NT2/D1 (cell line): ENCODE data around the gene SMPX.

Source experiments
- YY1 ChIP-seq: IDR thresholded peaks from 2 replicates; pipeline ENCODE4 v1.6.1; 2011; ENCODE audit not compliant: insufficient read length, insufficient read depth
- ZNF274 ChIP-seq: IDR thresholded peaks from 2 replicates; pipeline ENCODE4 v1.6.1; 2011; ENCODE audit warnings: mild to moderate bottlenecking, low read depth, low read length

GRCh38 chrX:21674430-21675186 lies 83.3 kb downstream of the SMPX start:
- TF ChIP-seq ZNF274 (no peak), YY1 (no peak)
